HepG2 (cell line): ENCODE measurements around the gene MSI2. TPM values are rescaled to one million over a fixed set of nuclear protein-coding genes. Genes with fewer than 3 reads are reported as not detected.
A peak's percentile ranks its signal among the peaks of the same experiment; 100 is the strongest.

Experiments
- AGO2 ChIP-seq: fragments of 200-400 bp; formaldehyde crosslinking; optimal IDR thresholded peaks from 2 replicates; pipeline ENCODE3; 2017; ENCODE audit warnings: mild to moderate bottlenecking, low read depth, low read length, moderate library complexity
- ELF3 ChIP-seq: IDR thresholded peaks from 2 replicates; pipeline ENCODE4 v1.6.1; 2016; ENCODE audit warnings: missing genetic modification reagents, missing compliant biosample characterization
- ELF4 ChIP-seq: sonication (generic); formaldehyde crosslinking; IDR thresholded peaks from 2 replicates; pipeline ENCODE4 v1.5.0; 2020; ENCODE audit warnings: missing genetic modification reagents, mild to moderate bottlenecking, moderate library complexity, borderline replicate concordance
- EP300 ChIP-seq, 3 experiments: sonication (generic) in 1 of 3; formaldehyde crosslinking in 1 of 3; IDR thresholded peaks; 2 replicates each; pipeline versions ENCODE4 v1.5.1 to v1.6.1; 2011 to 2020; ENCODE audit warnings: low read depth in 2 of 3, low read length in 2 of 3, borderline replicate concordance in 1 of 3, improper control_type of control experiment in 1 of 3, mild to moderate bottlenecking in 1 of 3, missing genetic modification reagents in 1 of 3, moderate library complexity in 1 of 3
- IKZF4 ChIP-seq: sonication (generic); formaldehyde crosslinking; IDR thresholded peaks from 2 replicates; pipeline ENCODE4 v1.5.1; 2020; ENCODE audit warnings: borderline replicate concordance, mild to moderate bottlenecking, low read depth, missing genetic modification reagents; ENCODE audit errors: not compliant biosample characterization
- NFRKB ChIP-seq: fragments of 450-650 bp; IDR thresholded peaks from 2 replicates; pipeline ENCODE4 v1.6.1; 2017
- RELA ChIP-seq: sonication (generic); formaldehyde crosslinking; IDR thresholded peaks from 2 replicates; pipeline ENCODE4 v1.4.0; 2020; ENCODE audit warnings: missing genetic modification reagents
- SNAI1 ChIP-seq: sonication (generic); formaldehyde crosslinking; IDR thresholded peaks from 2 replicates; pipeline ENCODE4 v1.5.0; 2020; ENCODE audit warnings: mild to moderate bottlenecking, missing genetic modification reagents, borderline replicate concordance
- TCF12 ChIP-seq, 2 experiments: fragments of 450-650 bp in 1 of 2; sonication (generic) in 1 of 2; formaldehyde crosslinking in 1 of 2; IDR thresholded peaks; 2 replicates each; pipeline versions ENCODE4 v1.6.1 to v1.8.0; 2017 to 2022; ENCODE audit warnings: antibody characterized with exemption in 1 of 2, mild to moderate bottlenecking in 1 of 2, missing genetic modification reagents in 1 of 2, moderate library complexity in 1 of 2
- TEAD3 ChIP-seq: optimal IDR thresholded peaks from 2 replicates; pipeline ENCODE3; 2016; ENCODE audit warnings: borderline replicate concordance
- ZBTB3 ChIP-seq: sonication (generic); formaldehyde crosslinking; IDR thresholded peaks from 2 replicates; pipeline ENCODE4 v1.4.0; 2020; ENCODE audit warnings: low read depth, mild to moderate bottlenecking, moderate library complexity, missing genetic modification reagents, borderline replicate concordance
- ZBTB40 ChIP-seq, 2 experiments: fragments of 450-650 bp in 1 of 2; sonication (generic) in 1 of 2; formaldehyde crosslinking in 1 of 2; IDR thresholded peaks; 2 replicates each; pipeline versions ENCODE4 v1.6.1 to v1.8.0; 2016 to 2022; ENCODE audit warnings: antibody characterized with exemption in 1 of 2, mild to moderate bottlenecking in 1 of 2, missing genetic modification reagents in 1 of 2
- ZNF781 ChIP-seq: sonication (generic); formaldehyde crosslinking; IDR thresholded peaks from 2 replicates; pipeline ENCODE4 v1.5.1; 2020; ENCODE audit warnings: borderline replicate concordance, mild to moderate bottlenecking, missing genetic modification reagents; ENCODE audit errors: not compliant biosample characterization
- ZSCAN31 ChIP-seq: sonication (generic); formaldehyde crosslinking; IDR thresholded peaks from 2 replicates; pipeline ENCODE4 v1.5.0; 2020; ENCODE audit warnings: low read depth, mild to moderate bottlenecking, missing genetic modification reagents
- ZXDC ChIP-seq: sonication (generic); formaldehyde crosslinking; IDR thresholded peaks from 2 replicates; pipeline ENCODE4 v1.5.0; 2020; ENCODE audit warnings: mild to moderate bottlenecking, missing genetic modification reagents
- polyA plus RNA-seq, 8 experiments: library from polyadenylated mRNA; depleted of rRNA in 3 of 8; stranded (reverse) in 7 of 8; unstranded in 1 of 8; fragments of >200 nt; fragmentation: Illumina TruSeq in 4 of 8; extraction: Trizol in 4 of 8; gene quantifications; 2 replicates each; pipeline versions ENCODE4 v1.2.1 to v1.2.3, GENCODE V29; 2011 to 2016; ENCODE audit warnings: low read depth in 4 of 8, missing spikeins in 1 of 8, mixed read lengths in 1 of 8; ENCODE audit not compliant: insufficient read depth in 1 of 8
- total RNA-seq, 5 experiments: library from RNA; depleted of rRNA; stranded (reverse); fragments of >200 nt; fragmentation: Illumina TruSeq; extraction: Trizol; gene quantifications; 2 replicates each; pipeline ENCODE4 v1.2.3, GENCODE V29; 2016; ENCODE audit warnings: low read depth in 1 of 5
- TF ChIP-seq, protein P1 (sequence below): sonication (generic); formaldehyde crosslinking; IDR thresholded peaks from 2 replicates; pipeline ENCODE4 v1.5.0; 2020; ENCODE audit warnings: missing genetic modification reagents

MSI2 gene
- total and polyA plus RNA-seq, 2 of the 13 experiments (the other 11 are each of a cell fraction or from before 2014, with no cell fraction given): 77.5 to 78.4 TPM

- no peak for TF ChIP-seq EP300 (IDR thresholded peaks at IDR 0.05; ENCODE audit: low read depth in 2 of 2, low read length in 2 of 2)
- TF ChIP-seq EP300 (CRISPR knock-in tag; IDR thresholded peaks at IDR 0.05; ENCODE audit: borderline replicate concordance): no peak
- no peak for TF ChIP-seq TEAD3 (CRISPR knock-in tag)
- no peak for TF ChIP-seq TCF12 (IDR thresholded peaks at IDR 0.05)
- no peak for TF ChIP-seq TCF12 (CRISPR knock-in tag; IDR thresholded peaks at IDR 0.05)
- TF ChIP-seq ZBTB40 (IDR thresholded peaks at IDR 0.05): no peak
- no peak for TF ChIP-seq ZBTB40 (CRISPR knock-in tag; IDR thresholded peaks at IDR 0.05)
- no peak for TF ChIP-seq IKZF4 (CRISPR knock-in tag)
- TF ChIP-seq NFRKB: no peak
- no peak for TF ChIP-seq SNAI1
- TF ChIP-seq AGO2: peak; percentile 26
- TF ChIP-seq, protein P1, sequence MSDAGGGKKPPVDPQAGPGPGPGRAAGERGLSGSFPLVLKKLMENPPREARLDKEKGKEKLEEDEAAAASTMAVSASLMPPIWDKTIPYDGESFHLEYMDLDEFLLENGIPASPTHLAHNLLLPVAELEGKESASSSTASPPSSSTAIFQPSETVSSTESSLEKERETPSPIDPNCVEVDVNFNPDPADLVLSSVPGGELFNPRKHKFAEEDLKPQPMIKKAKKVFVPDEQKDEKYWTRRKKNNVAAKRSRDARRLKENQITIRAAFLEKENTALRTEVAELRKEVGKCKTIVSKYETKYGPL (CRISPR knock-in tag): no peak
- peak; percentile 45; the same call in 1 of the 2 replicates for TF ChIP-seq ZXDC (CRISPR knock-in tag)
- TF ChIP-seq ZNF781 (CRISPR knock-in tag): no peak
- TF ChIP-seq ELF4 (CRISPR knock-in tag): no peak
- TF ChIP-seq ELF3 (CRISPR knock-in tag): no peak
- no peak for TF ChIP-seq ZBTB3 (CRISPR knock-in tag)
- no peak for TF ChIP-seq RELA (CRISPR knock-in tag)
- TF ChIP-seq ZSCAN31 (CRISPR knock-in tag): no peak
Measured at GRCh38 chr17:57532556-57532955, 276.2 kb downstream of the MSI2 start (continued).
